Mononuclear cell (primary cell): ENCODE measurements around the gene CATSPER3. TPM values are rescaled to one million over a fixed set of nuclear protein-coding genes. Genes with fewer than 3 reads are reported as not detected.

ENCODE experiments used
- H3K27me3 ChIP-seq: 2 replicates; pipeline ENCODE4 v1.6.0; 2011; ENCODE audit warnings: low read length, control low read depth; ENCODE audit not compliant: insufficient read depth
- H3K4me1 ChIP-seq: 2 replicates; pipeline ENCODE4 v1.5.1; 2011; ENCODE audit warnings: mild to moderate bottlenecking, low read length, control low read depth; ENCODE audit not compliant: insufficient read depth
- H3K4me3 ChIP-seq: 2 replicates; pipeline ENCODE4 v1.5.1; 2011; ENCODE audit warnings: mild to moderate bottlenecking, low read length, moderate library complexity
- H3K9me3 ChIP-seq: 2 replicates; pipeline ENCODE4 v1.5.1; 2011; ENCODE audit warnings: low read depth, mild to moderate bottlenecking, control low read depth, low read length
- total RNA-seq: library from RNA; depleted of rRNA; stranded (reverse); fragments of >200 nt; gene quantifications from one replicate; pipeline ENCODE4 v1.2.3, GENCODE V29; 2012

The CATSPER3 gene
- total RNA-seq, 1 donor, result 0.10 TPM

- H3K4me3 ChIP-seq, result no peak overlapping the region
- no peaks in the 10 kb centered on the region for H3K27me3 ChIP-seq
- H3K9me3 ChIP-seq, result no peaks in the 10 kb centered on the region
- no peaks in the 10 kb centered on the region for H3K4me1 ChIP-seq
These were observed 93.3 kb downstream of the CATSPER3 start for GRCh38 chr5:135061001-135061400.

Other genes starting within 250 kb of the CATSPER3 start
- 41.0 TPM for gene CAMLG, start 229.4 kb upstream of the CATSPER3 start, total RNA-seq
- gene DDX46, start 209.1 kb upstream of the CATSPER3 start, total RNA-seq, result 38.0 TPM
- gene C5orf24, start 121.9 kb upstream of the CATSPER3 start, total RNA-seq, result 38.1 TPM
- 16.4 TPM for gene TXNDC15, start 93.5 kb upstream of the CATSPER3 start, total RNA-seq
- gene PCBD2, start 62.8 kb upstream of the CATSPER3 start, total RNA-seq, result 5.0 TPM
- gene PITX1, start 66.3 kb downstream of the CATSPER3 start, total RNA-seq, result not detected